GM13976 (cell line): ENCODE results near the gene ITPR3.
A peak's percentile ranks its signal among the peaks of the same experiment; 100 is the strongest.

Source experiments
- DNase-seq: peaks from one replicate; pipeline ENCODE4 v3.0.0; 2012; ENCODE audit warnings: low spot score
- CTCF ChIP-seq: IDR thresholded peaks from 2 replicates; pipeline ENCODE4 v1.5.1; 2012; ENCODE audit warnings: borderline replicate concordance, mild to moderate bottlenecking; ENCODE audit not compliant: insufficient read depth; ENCODE audit errors: extremely low read depth, missing control alignments, control extremely low read depth
- in situ Hi-C: fragments of 300-500 bp; cut with MboI; formaldehyde crosslinking; loops from one replicate; pipeline ENCODE4 v1.12.0; 2022; ENCODE audit warnings: low sequenced_read_pairs, mixed read lengths, inconsistent platforms; ENCODE audit not compliant: unreplicated experiment

The ITPR3 gene

GRCh38 chr6:33695451-33695887, 74.3 kb downstream of the ITPR3 start:
- no peak for DNase-seq
- TF ChIP-seq CTCF, result no peak
- in situ Hi-C loops, result no loop called here

GRCh38 chr6:33696076-33696475, 75.0 kb downstream of the ITPR3 start:
- no peak for TF ChIP-seq CTCF
- DNase-seq, result no peak
- in situ Hi-C loops, result no loop called here

- in situ Hi-C loops, result no loop called here
- DNase-seq, result peak; percentile 70
- TF ChIP-seq CTCF, result no peak
Measured at GRCh38 chr6:33696548-33697518, 75.7 kb downstream of the ITPR3 start.

GRCh38 chr6:33697845-33698244, 76.7 kb downstream of the ITPR3 start:
- in situ Hi-C loops, result no loop called here
- no peak for TF ChIP-seq CTCF

GRCh38 chr6:33698494-33698893, 77.4 kb downstream of the ITPR3 start:
- in situ Hi-C loops, result no loop called here
- TF ChIP-seq CTCF, result no peak
- no peak for DNase-seq

More at GRCh38 chr6:33697845-33698244, 76.7 kb downstream of the ITPR3 start:
- DNase-seq, result no peak

- TF ChIP-seq CTCF, result no peak
- in situ Hi-C loops, result no loop called here
- no peak for DNase-seq
Measured at GRCh38 chr6:33699131-33699530, 78.0 kb downstream of the ITPR3 start.
